ENCODE measurements around the gene TEX35. TPM values are rescaled to one million over a fixed set of nuclear protein-coding genes. Genes with fewer than 3 reads are reported as not detected.

The TEX35 gene
- total RNA-seq, 1 experiment from 2014 or later, result not detected

DNA sequence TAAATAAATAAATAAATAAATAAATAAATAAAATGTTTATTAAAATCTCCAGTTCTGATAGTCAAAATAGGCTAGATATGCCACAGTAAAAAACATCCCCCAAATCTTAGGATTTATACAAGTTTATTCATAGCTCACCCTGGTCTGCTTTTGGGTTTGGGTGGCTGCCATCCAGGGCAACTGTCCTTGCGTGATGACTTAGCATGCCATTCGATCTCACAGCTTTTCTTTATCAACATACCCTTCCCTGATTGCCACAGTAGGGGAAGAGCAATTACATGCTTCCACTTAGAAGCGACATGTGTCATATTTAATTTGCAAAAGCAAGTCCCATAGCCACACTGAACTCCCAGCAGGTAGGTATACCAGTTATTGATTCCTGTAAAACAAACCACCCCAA lies 52.7 kb downstream of the TEX35 start:
- CTCF ChIA-PET, result interaction anchor here (0.6 to 2.8 kb wide), 6 partner anchors 22 to 456 kb away, joined by 3 to 19 read pairs (median 4); no protein-coding TSS in a partner anchor
- H3K9me3 Mint-ChIP-seq (ENCODE audit: unreplicated experiment), result no peaks in the 10 kb centered on the region
- H3K27ac Mint-ChIP-seq (ENCODE audit: low read depth, unreplicated experiment), result no peak overlapping the region
- H3K36me3 Mint-ChIP-seq (ENCODE audit: insufficient read depth, unreplicated experiment), result no peaks in the 10 kb centered on the region
- POLR2A ChIA-PET, result interaction anchor here (1.1 kb wide), 1 partner anchor 10 kb away, joined by 3 read pairs; no protein-coding TSS in a partner anchor
- H3K27me3 Mint-ChIP-seq (ENCODE audit: insufficient read depth, unreplicated experiment), result no peaks in the 10 kb centered on the region
- no peak for DNase-seq (ENCODE audit: unreplicated experiment)
- no peak for TF ChIP-seq CTCF (IDR thresholded peaks at IDR 0.05; ENCODE audit: unreplicated experiment)
- H3K4me3 Mint-ChIP-seq (ENCODE audit: unreplicated experiment), result no peak overlapping the region
- intact Hi-C loops (cut with micrococcal nuclease), result no loop called here
- no peaks in the 10 kb centered on the region for H3K4me1 Mint-ChIP-seq (ENCODE audit: insufficient read depth, unreplicated experiment)
- BruUV-seq (replicated peaks), result no TSS peak

DNA sequence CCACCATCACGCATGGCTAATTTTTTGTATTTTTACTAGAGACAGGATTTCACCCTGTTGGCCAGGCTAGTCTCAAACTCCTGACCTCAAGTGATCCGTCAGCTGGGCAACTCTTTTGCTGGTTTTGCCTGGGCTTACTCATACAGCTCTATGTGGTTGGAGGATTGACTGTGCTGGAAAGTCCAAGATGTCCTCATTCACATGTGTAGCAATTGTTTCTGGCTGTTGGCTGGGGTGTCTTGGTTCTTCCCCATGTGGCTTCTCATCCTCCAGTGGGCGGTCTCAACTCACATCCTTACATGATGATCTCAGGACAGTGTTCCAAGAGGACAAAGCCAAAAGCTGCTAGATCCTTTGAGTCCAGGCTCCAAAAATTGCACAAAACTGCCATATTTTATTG lies 53.3 kb downstream of the TEX35 start:
- TF ChIP-seq CTCF (IDR thresholded peaks at IDR 0.05; ENCODE audit: unreplicated experiment), result no peak
- CTCF ChIA-PET, result interaction anchor here (0.6 to 2.8 kb wide), 7 partner anchors 23 to 551 kb away, joined by 3 to 19 read pairs (median 3); no protein-coding TSS in a partner anchor
- no peak overlapping the region for H3K4me3 Mint-ChIP-seq (ENCODE audit: unreplicated experiment)
- H3K4me1 Mint-ChIP-seq (ENCODE audit: insufficient read depth, unreplicated experiment), result no peaks in the 10 kb centered on the region
- H3K27me3 Mint-ChIP-seq (ENCODE audit: insufficient read depth, unreplicated experiment), result no peaks in the 10 kb centered on the region
- no TSS peak for BruUV-seq (replicated peaks)
- intact Hi-C loops (cut with micrococcal nuclease), result no loop called here
- peak; percentile 21 for DNase-seq (ENCODE audit: unreplicated experiment)
- POLR2A ChIA-PET, result no interaction called here
- no peak overlapping the region for H3K27ac Mint-ChIP-seq (ENCODE audit: low read depth, unreplicated experiment)
- no peaks in the 10 kb centered on the region for H3K9me3 Mint-ChIP-seq (ENCODE audit: unreplicated experiment)
- no peaks in the 10 kb centered on the region for H3K36me3 Mint-ChIP-seq (ENCODE audit: insufficient read depth, unreplicated experiment)

DNA sequence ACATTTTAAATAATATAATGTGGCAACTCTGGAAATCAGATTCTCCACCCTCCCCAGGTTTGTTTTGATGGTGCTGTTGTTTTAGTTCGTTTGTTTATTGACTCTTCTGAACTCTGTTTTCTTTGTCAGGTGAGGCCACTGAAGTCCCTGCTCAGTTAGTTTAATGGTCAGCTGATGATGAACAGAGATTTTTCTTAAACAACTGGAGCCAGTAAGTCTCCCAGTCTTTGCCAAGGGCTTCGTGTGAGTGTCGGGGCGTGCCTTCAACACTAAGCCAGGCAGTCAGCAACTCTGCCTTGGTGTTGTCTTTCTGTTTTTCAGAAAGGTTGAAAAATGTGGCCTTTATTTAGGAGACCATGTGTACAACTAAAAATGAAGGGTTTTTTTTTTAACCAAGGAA lies 58.9 kb downstream of the TEX35 start:
- DNase-seq (ENCODE audit: unreplicated experiment), result no peak
- Mint-ChIP-seq H3K4me3 (ENCODE audit: unreplicated experiment) (no peak overlapping the region), H3K27ac (ENCODE audit: low read depth, unreplicated experiment) (no peak overlapping the region), H3K36me3 (ENCODE audit: insufficient read depth, unreplicated experiment) (no peaks in the 10 kb centered on the region), H3K9me3 (ENCODE audit: unreplicated experiment) (no peaks in the 10 kb centered on the region), H3K27me3 (ENCODE audit: insufficient read depth, unreplicated experiment) (no peaks in the 10 kb centered on the region), H3K4me1 (ENCODE audit: insufficient read depth, unreplicated experiment) (no peaks in the 10 kb centered on the region)
- no peak for TF ChIP-seq CTCF (IDR thresholded peaks at IDR 0.05; ENCODE audit: unreplicated experiment)
- ChIA-PET POLR2A (interaction anchor here (0.7 kb wide), 1 partner anchor 222 kb away, joined by 3 read pairs; no protein-coding TSS in a partner anchor), CTCF (interaction anchor here (0.7 to 1.9 kb wide), 4 partner anchors 13 to 390 kb away, joined by 3 to 8 read pairs (median 5); no protein-coding TSS in a partner anchor)
- no TSS peak for BruUV-seq (replicated peaks)
- intact Hi-C loops (cut with micrococcal nuclease), result no loop called here

Other genes starting within 250 kb of the TEX35 start
- gene CLEC20A, start 16.1 kb upstream of the TEX35 start, total RNA-seq (2022), result not detected in 2 replicates
- gene RALGPS2, start 212.1 kb downstream of the TEX35 start, total RNA-seq (2022), result 13.3 and 16.0 TPM in 2 replicates